NCI-H146 (cell line): ENCODE data around the gene CPD.
"Not testable (repeated sequence)": the region's sequence is repeated elsewhere in the genome, so short reads cannot be mapped to it uniquely, and the experiment has no call there.

ENCODE experiments used
- DNase-seq: peaks from one replicate; lab custom pipeline; 2025; lab: John Stamatoyannopoulos, UW

Gene CPD

DNA sequence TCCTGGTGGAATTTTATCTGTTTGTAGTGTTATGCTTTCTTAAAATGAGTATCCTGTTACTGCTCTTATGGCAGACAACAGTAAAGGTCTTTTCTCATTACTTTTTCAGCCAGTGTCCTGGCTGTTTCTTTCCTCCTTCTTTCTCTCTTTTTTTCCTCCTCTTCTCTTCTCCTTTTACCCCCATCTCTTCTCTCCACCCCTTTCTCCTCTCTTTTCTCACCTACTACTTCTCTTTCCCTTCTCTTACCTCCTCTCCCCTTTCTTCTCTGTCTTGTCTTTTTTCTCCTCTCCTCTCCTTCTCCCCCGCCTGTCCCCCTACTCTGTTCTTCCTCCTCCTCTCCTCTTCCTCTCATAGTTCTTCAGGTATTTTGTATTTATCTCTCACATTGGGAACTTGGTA, 48.9 kb downstream of the CPD start:
- DNase-seq = no peak

GRCh38 chr17:30429155-30429554, 50.4 kb downstream of the CPD start:
- DNase-seq = no peak

DNA sequence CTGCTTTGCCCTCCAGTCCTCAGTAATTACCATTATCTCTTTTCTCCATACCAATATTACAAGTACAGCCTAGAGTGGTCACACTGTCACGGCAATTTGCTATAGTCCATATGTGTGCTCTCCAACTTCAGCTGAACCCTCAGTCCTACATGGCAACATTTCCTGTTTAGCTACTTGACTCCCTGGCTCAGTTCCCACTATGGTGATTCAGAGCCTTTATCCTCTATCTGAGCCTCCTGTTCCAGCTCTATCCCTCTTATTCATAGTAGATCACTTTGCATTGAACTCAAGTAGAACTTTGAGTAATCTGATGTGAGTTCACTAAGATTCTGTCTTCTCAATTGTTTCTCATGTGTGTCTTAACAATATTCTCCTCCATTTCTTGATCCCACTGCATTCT, 54.8 kb downstream of the CPD start:
- DNase-seq = no peak

DNA sequence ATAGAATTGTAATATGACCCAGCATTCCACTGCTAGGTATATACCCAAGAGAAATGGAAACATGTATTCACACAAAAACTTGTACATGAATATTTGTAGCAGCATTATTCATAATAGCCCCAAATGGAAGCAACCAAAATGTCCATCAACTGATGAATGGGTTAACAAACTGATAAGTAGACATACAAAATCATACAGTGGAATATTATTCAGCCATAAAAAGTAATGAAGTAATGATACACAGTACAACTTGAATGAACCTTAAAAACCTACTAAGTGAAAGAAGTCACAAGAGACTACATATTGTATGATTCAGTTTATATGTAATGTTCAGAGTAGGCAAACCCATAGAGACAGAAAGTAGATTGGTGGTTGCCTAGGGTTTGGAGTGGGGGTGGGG, 58.0 kb downstream of the CPD start:
- DNase-seq = no peak

DNA sequence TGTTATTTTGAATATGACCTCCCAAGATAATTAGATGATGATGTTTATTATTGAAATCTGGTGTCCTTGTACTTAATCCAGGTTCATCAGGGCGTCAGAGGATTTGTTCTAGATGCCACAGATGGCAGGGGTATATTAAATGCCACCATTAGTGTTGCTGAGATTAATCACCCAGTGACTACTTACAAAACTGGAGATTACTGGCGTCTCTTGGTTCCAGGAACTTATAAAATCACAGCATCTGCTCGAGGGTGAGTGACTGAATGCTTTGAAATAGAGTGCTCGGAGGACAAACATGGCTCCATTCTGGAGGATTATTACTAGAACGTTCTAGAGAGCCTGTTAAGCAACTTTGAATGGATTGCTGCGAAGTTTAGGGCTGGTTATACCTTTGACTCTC, 65.0 kb downstream of the CPD start:
- no peak for DNase-seq

DNA sequence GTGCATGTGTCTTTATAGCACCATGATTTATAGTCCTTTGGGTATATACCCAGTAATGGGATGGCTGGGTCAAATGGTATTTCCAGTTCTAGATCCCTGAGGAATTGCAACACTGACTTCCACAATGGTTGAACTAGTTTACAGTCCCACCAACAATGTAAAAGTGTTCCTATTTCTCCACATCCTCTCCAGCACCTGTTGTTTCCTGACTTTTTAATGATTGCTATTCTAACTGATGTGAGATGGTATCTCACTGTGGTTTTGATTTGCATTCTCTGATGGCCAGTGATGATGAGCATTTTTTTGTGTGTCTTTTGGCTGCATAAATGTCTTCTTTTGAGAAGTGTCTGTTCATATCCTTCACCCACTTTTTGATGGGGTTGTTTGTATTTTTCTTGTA, 67.9 kb downstream of the CPD start:
- not testable (repeated sequence) for DNase-seq

GRCh38 chr17:30449480-30449879, 70.8 kb downstream of the CPD start:
- DNase-seq = no peak

GRCh38 chr17:30450125-30451027, 71.6 kb downstream of the CPD start:
- no peak for DNase-seq

DNA sequence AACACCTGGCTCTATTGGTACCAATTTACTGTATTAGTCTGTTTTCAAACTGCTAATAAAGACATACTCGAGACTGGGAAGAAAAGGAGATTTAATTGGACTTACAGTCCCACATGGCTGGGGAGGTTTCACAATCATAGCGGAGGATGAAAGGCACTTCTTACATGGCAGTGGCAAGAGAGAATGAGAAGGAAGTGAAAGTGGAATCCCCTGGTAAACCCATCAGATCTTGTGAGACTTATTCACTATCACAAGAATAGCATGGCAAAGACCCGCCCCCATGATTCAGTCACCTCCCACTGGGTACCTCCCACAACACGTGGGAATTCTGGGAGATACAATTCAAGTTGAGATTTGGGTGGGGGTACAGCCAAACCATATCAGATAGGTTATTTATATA, 75.9 kb downstream of the CPD start:
- DNase-seq = no peak

GRCh38 chr17:30458371-30458770, 79.6 kb downstream of the CPD start:
- DNase-seq = no peak

DNA sequence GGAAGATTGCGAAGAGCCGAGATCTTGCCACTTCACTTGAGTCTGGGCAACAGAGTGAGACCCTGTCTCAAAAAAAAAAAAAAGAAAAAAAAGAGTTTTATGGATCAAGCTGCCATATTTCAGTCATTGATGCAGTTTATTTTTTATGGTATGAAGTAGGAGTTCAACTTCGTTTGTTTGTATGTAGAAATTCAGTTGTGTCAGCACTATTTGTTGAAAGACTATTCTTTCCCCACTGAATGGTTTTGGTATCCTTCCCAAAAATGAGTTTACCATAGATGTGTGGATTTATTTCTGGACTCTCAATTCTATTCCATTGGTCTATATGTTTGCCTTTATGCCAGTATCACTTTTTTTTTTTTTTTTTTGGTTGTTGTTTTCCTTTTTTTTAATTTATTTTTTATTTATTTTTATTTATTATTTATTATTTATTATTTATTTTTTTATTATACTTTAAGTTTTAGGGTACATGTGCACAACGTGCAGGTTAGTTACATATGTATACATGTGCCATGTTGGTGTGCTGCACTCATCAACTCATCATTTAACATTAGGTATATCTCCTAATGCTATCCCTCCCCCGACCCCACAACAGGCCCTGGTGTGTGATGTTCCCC, 80.2 kb downstream of the CPD start:
- not testable (repeated sequence) for DNase-seq

DNA sequence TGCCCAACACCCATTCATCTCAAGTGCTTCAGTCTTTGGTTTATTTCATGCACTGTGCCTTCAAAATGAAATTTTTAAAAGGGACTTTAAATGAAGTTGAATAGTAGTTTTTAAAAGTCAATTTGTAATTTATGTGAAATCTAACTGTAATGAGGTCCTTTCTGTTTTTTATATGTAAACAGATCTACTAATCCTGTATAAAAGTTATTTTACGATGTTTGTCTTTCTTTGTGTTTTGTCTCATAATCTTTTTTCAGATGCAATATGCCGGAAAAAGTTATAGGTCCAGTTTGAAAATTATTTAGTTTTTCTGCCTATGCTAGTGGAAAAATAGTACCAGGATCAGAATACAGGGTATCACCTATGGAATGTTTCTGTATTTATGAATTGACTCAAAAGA, 89.7 kb downstream of the CPD start:
- no peak for DNase-seq

DNA sequence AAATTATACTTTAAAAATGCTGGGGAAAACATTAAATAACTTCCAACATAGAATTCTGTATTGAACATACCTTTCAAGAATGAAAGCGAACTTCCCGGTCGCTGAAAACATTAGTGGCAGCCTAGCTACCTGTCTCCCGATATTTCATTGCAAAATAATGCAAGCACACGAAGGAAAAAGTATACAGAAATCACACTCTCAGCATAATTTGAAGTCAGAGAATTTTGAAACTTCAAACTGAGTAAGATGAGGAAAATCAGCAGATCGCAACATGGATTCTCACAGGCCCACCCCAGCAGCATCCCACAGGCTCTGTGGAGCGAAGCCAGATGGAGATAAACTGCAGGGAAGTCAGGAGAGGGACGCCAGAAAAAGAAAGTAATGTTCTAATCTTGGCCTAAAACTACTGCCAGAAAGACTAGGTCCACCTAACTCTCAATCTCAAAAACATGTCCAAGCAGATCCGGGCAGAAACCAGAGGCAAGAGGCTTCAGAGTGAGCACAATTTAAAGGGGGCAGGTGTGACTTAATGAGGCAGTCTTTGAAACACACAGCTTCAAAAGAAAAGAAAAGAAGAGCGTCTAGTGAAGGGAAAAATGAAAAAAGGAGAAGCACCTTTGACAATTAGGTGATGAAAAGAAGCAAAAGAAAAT, 93.6 kb downstream of the CPD start:
- DNase-seq = peak; percentile 12

DNA sequence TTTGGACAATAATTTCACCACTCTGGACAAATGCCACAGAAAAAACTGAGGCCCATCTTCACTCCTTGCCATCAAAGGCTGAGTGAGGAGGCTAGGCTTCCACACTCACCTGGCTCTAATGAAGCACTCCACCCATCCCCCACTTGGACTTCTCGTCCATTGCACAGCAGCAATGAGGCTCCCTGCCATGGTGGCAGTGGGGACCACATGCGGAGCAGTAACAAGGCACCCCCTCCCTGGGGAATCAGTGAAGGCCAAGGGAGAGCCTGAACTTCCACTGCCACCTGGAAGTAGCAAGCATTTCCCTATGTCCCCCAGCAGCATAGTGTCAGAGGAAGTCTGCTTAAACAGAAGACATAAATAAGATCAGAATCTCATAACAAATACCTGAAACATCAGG, 96.5 kb downstream of the CPD start:
- DNase-seq = no peak

GRCh38 chr17:30476726-30477082, 98.0 kb downstream of the CPD start:
- peak; percentile 59 for DNase-seq

- peak; percentile 95 for DNase-seq
Measured at GRCh38 chr17:30477083-30477773, 98.5 kb downstream of the CPD start, which contains the start of gene GOSR1. GOSR1 (plus strand) TSS chr17:30477408; CDS start chr17:30477434, 26 bp downstream.

GRCh38 chr17:30477774-30478115, 99.0 kb downstream of the CPD start:
- DNase-seq = peak; percentile 25

GRCh38 chr17:30482555-30482954, 103.8 kb downstream of the CPD start:
- no peak for DNase-seq

- DNase-seq = no peak
Measured at GRCh38 chr17:30483159-30483558, 104.4 kb downstream of the CPD start.

- no peak for DNase-seq
Measured at GRCh38 chr17:30493780-30494179, 115.1 kb downstream of the CPD start.

DNA sequence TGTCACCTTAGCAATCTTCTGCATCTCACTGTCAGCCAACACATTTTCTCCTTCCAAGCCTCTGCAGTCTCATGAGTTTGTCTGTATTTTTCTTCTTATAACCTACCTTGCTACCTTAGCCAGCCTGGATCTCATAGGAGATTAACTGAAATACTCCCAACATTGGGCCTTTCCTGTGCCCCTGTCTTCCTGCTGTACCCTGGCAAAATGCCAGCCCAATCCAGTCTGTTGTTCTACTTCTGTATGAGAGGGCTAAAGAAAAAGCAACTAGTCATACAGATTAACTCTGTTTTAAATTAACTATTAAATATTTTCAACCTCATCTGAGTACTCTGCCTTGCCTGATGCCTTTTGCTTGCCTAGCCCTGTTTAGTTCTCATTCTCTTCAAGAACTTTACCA, 116.9 kb downstream of the CPD start:
- no peak for DNase-seq

DNA sequence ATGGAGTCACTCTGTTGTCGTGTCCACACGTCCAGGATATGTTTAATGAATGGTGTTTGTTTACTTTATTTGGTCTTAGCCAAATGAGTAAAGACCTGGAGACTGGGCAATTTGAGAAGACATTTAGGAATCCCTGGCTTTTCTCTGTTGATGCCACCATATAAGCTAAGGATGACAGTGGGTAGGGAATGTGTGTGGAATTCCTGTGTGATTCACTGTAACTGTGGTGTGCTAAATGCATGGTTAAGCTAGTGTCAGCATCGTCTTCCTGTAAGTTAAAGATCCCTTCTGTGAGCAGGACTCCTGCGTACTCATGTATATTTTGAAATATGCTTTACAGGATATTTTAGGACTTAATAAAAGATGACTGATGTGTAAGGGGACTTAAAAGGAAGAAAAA, 124.8 kb downstream of the CPD start:
- no peak for DNase-seq
